SU-DHL-6 (cell line): ENCODE measurements around the gene MICAL3.

ENCODE experiments used
- H2AFZ ChIP-seq: fragments of 200-600 bp; sonication (generic); 2 replicates; pipeline ENCODE4 v1.6.1; 2014; ENCODE audit warnings: low read depth, mild to moderate bottlenecking, moderate library complexity, mixed read lengths, antibody characterized with exemption, low read length; ENCODE audit not compliant: severe bottlenecking
- H3F3A ChIP-seq: fragments of 200-600 bp; shearing (Covaris generic); 2 replicates; pipeline ENCODE4 v1.6.0; 2016; ENCODE audit warnings: antibody characterized with exemption, mild to moderate bottlenecking; ENCODE audit not compliant: insufficient read depth
- H3K27ac ChIP-seq: fragments of 200-600 bp; sonication (generic); 2 replicates; pipeline ENCODE4 v1.5.1; 2016; ENCODE audit warnings: low read depth, mild to moderate bottlenecking, low read length, moderate library complexity, mixed read lengths
- H3K27me3 ChIP-seq: fragments of 200-600 bp; sonication (generic), shearing (Covaris generic); 2 replicates; pipeline ENCODE4 v1.6.0; 2014; ENCODE audit warnings: mild to moderate bottlenecking, low read length
- H3K36me3 ChIP-seq: fragments of 200-600 bp; sonication (generic); 2 replicates; pipeline ENCODE4 v1.6.1; 2014; ENCODE audit warnings: mild to moderate bottlenecking, low read length, mixed read lengths
- H3K4me2 ChIP-seq: fragments of 300-600, 200-600 bp; shearing (Covaris generic), sonication (generic); 2 replicates; pipeline ENCODE4 v1.6.0; 2014; ENCODE audit warnings: low read length, low read depth, mild to moderate bottlenecking; ENCODE audit not compliant: poor library complexity, severe bottlenecking
- H3K4me3 ChIP-seq: fragments of 200-600 bp; sonication (generic); 2 replicates; pipeline ENCODE4 v1.5.1; 2014; ENCODE audit warnings: antibody characterized with exemption, low read length, mild to moderate bottlenecking, mixed read lengths; ENCODE audit not compliant: insufficient read depth, poor library complexity, severe bottlenecking
- H3K79me2 ChIP-seq: fragments of 200-600 bp; sonication (generic); 2 replicates; pipeline ENCODE4 v1.6.1; 2014; ENCODE audit warnings: mild to moderate bottlenecking, low read length, moderate library complexity; ENCODE audit not compliant: insufficient read depth
- H3K9ac ChIP-seq: fragments of 200-600 bp; sonication (generic); 2 replicates; pipeline ENCODE4 v1.7.0; 2014; ENCODE audit warnings: mild to moderate bottlenecking, low read length
- H3K9me2 ChIP-seq: fragments of 200-600 bp; sonication (generic); replicated peaks from 2 replicates; pipeline ENCODE4 v1.6.1; 2014; ENCODE audit warnings: low read length; ENCODE audit not compliant: insufficient read depth
- H3K9me3 ChIP-seq: fragments of 200-600 bp; sonication (generic); 2 replicates; pipeline ENCODE4 v1.6.1; 2014; ENCODE audit warnings: low read length, mixed read lengths; ENCODE audit not compliant: insufficient read depth
- H4K20me1 ChIP-seq: fragments of 200-600 bp; sonication (generic); 2 replicates; pipeline ENCODE4 v1.6.1; 2014; ENCODE audit warnings: low read depth, mild to moderate bottlenecking, antibody characterized with exemption, low read length, moderate library complexity, mixed read lengths
- EZH2phosphoT487 ChIP-seq: fragments of 200-600 bp; sonication (generic), shearing (Covaris generic); conservative IDR thresholded peaks from 2 replicates; pipeline ENCODE4 v1.6.1; 2018; ENCODE audit warnings: mild to moderate bottlenecking, antibody characterized with exemption, low read length, moderate library complexity, mixed read lengths
- TF ChIP-seq, protein P1 (sequence below): fragments of 200-600 bp; sonication (generic); IDR thresholded peaks from one replicate; pipeline ENCODE4 v1.5.1; 2017; ENCODE audit warnings: antibody characterized with exemption, mild to moderate bottlenecking, low read length, moderate library complexity; ENCODE audit not compliant: insufficient read depth, poor library complexity, severe bottlenecking

The MICAL3 gene

DNA sequence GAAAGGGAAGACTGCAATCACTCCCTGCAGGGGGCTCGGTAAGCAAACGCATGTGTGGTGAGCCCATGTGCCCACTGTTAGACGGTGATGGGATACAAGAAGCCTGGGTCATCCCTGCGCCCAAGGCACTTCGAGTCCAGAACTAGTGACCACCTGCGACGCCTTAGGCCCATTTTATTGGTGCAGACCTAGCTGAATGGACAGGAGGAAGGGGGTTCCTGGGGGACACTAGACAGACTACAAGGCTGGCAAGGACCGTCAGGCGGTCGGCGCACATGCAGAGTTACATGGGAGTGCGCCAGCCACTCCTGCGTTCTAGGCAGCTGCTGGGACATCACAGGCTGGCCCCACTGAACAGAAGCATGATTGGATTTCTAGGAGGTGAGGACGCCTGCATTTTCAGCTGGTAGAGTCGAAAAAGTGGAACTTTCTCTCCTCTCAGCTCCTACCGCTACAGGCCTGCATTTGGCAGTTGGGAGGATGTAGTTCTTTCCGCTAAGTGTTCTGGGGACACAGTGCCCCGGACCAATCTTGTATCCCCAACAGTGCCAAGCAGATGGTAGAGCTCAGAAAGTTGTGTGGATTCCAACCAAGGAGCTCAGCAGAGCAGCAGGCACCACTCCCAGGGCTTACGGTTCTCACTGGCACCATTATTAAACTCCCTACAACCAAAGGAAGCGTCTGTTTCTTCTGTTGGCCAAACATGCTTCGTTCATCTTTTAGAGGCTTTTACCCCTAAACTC is 285.8 kb downstream of the MICAL3 start:
- no peaks in the 10 kb centered on the region for H3K36me3 ChIP-seq
- no peaks in the 10 kb centered on the region for H3K79me2 ChIP-seq
- no peaks in the 10 kb centered on the region for H3K27me3 ChIP-seq
- H2AFZ ChIP-seq, result no peak overlapping the region
- no peak overlapping the region for H3K27ac ChIP-seq
- no peak overlapping the region for H3K4me3 ChIP-seq
- no peaks in the 10 kb centered on the region for H3F3A ChIP-seq
- TF ChIP-seq, protein P1, sequence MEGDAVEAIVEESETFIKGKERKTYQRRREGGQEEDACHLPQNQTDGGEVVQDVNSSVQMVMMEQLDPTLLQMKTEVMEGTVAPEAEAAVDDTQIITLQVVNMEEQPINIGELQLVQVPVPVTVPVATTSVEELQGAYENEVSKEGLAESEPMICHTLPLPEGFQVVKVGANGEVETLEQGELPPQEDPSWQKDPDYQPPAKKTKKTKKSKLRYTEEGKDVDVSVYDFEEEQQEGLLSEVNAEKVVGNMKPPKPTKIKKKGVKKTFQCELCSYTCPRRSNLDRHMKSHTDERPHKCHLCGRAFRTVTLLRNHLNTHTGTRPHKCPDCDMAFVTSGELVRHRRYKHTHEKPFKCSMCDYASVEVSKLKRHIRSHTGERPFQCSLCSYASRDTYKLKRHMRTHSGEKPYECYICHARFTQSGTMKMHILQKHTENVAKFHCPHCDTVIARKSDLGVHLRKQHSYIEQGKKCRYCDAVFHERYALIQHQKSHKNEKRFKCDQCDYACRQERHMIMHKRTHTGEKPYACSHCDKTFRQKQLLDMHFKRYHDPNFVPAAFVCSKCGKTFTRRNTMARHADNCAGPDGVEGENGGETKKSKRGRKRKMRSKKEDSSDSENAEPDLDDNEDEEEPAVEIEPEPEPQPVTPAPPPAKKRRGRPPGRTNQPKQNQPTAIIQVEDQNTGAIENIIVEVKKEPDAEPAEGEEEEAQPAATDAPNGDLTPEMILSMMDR, result no peak
- TF ChIP-seq EZH2phosphoT487, result no peak
- no peaks in the 10 kb centered on the region for H3K9me3 ChIP-seq
- no peak overlapping the region for H3K9ac ChIP-seq
- H3K9me2 ChIP-seq, result no peaks in the 10 kb centered on the region
- H4K20me1 ChIP-seq, result no peaks in the 10 kb centered on the region
- no peak overlapping the region for H3K4me2 ChIP-seq
